OCI-M2 (cell line): ENCODE results near the gene UBE2Z.
"Not testable (repeated sequence)": the region's sequence is repeated elsewhere in the genome, so short reads cannot be mapped to it uniquely, and the experiment has no call there.

Experiments
- DNase-seq: peaks from one replicate; lab custom pipeline; 2025; ENCODE audit not compliant: unreplicated experiment; lab: John Stamatoyannopoulos, UW

UBE2Z gene

GRCh38 chr17:48908047-48908843 is at the start of gene UBE2Z:
Gene UBE2Z (plus strand): TSS chr17:48908407. CDS start chr17:48908504, 97 bp downstream.
- DNase-seq, result peak; percentile 83

GRCh38 chr17:48860034-48860433 is 48.2 kb upstream of the UBE2Z start:
- no peak for DNase-seq

DNA sequence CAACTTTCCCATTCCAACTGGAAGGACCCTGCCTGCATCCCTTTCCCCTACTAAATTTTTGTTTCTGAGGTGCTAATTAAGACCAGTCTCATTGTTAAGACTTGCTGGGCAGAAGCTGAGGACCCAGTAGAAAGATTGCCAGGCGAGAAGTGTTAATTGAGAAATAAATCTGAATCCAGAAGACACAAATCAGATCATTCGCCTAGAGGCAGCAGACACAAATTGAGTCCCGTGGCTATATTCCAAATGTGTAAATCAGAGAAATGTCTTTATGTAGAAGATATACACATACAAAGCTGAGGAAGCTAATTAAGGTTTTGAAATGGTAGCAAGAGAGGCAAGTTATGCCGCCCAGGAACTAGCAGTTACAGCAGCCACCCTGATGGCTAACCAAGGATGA is 47.8 kb upstream of the UBE2Z start:
- no peak for DNase-seq

DNA sequence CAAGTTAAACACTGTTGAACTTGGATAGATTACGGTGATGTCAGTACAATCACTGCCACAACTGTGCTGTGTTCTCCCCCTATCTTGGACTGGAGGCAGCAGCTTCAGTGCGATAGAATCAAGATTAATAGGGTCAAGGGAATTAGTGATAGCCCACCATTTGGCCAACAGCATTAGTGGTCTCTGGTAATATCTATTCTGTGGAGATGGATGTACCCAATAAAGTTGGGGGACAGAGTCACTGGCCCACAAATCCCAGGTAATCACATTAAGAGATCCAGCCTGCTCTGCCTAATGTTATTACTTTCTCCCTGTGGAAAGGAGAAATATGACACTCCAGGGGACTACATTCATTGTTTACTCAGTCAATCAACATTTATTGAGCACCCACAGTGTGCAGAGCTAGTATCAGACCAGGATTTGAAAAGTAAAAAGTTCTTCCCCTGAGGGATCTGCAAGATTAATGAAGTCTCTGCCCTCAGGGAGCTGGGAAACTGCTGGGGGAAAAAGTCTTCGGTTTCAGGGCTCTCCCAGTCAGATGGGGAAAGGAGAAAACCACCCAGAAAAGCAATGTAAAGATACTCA is 39.2 kb upstream of the UBE2Z start:
- DNase-seq, result no peak

GRCh38 chr17:48869821-48870318 is 38.3 kb upstream of the UBE2Z start:
- no peak for DNase-seq

- no peak for DNase-seq
Measured at GRCh38 chr17:48871035-48871550, 37.1 kb upstream of the UBE2Z start.

DNA sequence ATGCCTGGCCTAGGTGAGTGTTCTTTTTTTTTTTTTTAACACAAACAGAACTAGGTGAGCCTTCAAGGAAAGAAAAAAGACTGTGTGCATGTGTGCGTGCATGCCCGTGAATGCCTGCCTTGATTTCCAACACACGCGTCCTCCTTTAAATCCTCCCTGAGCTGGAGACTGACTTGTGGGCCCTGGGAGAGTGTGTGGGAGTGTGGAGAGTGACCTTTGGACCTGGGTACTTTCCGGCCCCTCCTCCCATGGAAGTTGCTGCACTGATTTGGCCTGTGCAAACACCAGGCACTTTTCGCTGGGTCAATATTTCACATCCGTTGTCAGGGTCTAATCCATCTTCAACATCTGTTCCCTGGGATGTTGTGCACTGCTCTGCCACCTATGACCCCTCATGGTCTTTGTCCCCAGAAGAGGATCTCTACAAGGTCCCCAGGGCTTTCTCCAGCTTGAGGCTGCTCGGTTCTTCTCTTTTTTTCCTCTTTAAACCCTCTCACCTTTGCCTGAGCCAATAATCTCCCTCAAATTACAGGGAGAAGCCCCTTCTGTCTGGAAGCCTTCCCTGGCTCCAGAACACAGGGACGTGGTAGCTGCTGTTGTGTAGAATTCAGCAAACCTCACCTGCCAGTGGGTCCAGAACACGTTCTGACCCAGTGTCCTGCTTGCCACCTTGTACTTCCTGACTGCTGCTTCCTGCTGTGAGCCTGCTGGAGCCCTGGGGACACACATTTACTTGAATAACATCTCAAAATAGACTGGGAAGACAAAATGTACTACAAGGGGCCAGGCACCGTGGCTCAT is 36.5 kb upstream of the UBE2Z start:
- DNase-seq, result no peak

DNA sequence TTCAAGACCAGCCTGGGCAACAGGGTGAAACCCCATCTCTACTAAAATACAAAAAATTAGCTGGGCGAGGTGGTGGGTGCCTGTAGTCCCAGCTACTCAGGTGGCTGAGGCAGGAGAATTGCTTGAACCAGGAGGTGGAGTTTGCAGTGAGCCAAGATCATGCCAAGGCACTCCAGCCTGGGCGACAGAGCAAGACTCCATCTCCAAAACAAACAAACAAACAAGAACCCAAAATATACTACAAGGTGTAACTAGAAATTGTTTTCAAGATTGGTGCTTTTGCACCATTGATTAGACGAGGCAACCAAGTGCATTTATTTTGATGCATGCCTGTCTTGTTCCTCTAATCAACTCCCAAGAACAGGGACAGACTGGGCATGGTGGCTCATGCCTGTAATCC is 35.8 kb upstream of the UBE2Z start:
- not testable (repeated sequence) for DNase-seq

- DNase-seq, result no peak
Measured at GRCh38 chr17:48873209-48873608, 35.0 kb upstream of the UBE2Z start.

DNA sequence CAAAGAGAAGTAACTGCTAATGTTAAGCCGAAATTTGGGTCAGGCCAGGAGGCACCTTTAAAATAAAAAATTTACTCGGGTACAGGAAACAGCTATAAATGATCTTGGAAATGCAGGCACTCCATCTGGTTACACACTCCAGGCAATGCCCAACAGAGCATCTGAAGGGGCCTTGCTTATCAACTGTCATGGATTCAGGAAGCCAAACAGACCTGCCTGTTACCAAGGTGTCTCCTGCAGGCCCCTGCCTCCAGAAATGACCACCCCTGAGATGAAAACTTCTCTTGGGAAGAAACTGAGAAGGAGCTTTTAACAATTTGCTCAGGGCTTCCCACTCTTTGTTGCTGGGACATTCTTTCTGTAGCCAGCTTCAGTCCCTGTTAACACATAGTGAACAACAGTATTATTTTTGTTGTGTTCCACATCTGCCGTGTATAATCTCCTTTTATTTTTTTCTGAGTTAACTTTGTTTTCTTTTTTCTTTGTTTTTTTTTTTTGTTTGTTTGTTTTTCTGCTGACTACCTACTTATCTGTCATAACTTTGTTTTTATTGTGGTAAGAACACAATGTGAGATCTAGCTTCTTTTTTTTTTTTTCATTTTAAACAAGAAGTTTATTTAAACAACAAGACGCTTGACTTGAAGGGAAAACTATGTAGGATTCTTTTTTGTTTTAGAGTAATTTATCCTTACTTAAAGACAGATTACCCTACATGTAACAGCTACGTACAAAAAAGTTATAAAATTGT is 34.3 kb upstream of the UBE2Z start:
- DNase-seq, result no peak

DNA sequence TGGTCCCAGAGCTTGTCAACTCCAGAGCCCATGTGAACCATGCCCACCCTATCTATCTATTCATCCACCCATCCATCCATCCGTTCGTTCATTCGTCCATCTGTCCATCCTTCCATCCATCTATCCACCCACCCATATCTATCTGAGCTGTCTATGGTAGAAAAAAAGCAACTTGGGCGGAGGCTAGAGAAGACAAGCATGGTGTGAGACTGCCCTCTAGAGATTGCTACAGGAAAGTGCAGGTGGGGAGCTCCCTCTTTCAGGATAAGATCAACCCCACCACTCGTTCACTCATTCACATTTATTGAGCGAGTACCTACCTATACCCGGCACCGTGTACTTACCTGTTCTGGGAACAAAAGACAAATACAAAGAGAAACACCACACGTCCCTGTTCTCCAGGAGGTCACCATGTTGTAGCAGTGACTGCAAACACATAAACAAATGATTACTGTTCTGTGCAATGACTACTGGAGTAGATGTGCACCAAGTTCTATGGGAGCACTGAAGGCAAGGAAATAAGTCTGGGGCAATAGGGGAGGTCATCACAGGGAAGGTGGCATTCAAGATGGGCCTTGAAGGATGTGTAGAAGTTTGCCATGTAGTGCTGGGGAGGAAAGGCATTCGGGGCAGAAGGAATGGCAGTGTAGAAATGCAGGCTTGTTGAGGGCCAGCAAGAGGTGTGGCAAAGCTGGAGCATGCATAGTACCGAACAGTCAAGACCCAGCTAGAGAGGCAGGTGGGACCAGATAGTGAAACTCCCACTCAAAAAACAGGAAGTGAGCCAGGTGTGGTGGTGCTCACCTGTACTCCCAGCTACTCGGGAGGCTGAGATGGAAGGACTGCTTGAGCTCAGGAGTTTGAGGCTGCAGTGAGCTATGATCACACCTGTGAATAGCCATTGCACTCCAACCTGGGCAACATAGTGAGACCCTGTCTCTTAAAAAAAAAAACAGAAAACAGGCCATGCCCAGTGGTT is 29.0 kb upstream of the UBE2Z start:
- peak; percentile 33 for DNase-seq

DNA sequence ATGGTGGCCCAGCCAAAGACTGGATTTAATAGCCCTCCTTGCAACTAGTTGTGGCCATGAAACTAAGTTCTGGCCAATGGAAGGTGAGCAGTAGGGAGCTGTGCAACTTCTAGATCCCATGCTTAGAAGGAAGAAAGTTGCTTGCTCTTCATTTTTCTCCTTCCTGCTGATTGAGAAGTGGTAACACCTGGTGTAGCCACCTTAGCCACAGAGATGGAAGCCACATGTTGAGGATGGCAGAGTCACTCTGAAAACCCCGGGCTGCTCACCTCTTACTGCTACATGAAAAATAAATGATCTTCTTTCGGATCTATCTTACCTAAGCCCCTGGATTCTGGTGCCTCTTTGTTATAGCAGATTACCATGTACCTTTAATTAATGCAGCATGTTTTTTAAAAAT is 25.9 kb upstream of the UBE2Z start:
- DNase-seq, result no peak

- DNase-seq, result no peak
Measured at GRCh38 chr17:48883171-48883570, 25.0 kb upstream of the UBE2Z start.

GRCh38 chr17:48890086-48890485 is 18.1 kb upstream of the UBE2Z start:
- DNase-seq, result no peak

DNA sequence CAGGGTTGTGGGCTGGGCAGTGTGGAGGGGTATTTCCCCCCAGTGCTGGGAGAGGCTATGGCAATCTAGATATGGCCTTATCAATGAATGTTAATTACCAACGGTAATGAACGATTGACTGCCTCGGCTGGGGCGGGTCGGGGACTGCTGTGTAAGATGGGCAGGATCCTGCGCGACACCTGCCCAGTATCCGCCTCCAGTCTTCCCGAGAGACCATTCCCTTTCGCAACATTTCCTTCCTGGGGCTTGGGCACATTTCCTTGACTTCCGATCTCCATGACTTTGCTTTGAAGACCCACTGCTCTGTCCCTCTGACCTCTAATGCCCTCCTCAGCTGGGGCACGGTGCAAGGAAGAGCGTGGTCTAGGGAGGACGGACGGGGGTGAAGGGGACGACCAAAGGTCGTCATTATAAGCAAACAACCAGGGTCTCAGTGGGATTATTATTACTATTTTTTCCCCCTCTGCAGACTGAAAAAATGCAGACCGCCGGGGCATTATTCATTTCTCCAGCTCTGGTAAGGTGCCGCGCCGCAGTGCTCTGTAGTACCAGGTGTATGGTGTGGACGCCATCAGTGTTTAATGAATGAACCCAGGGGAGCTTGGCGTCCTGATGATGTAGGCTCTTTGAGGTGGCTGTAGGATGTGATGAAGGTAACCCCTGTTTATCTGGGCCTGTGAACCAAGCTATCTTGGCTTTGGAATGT is 15.1 kb upstream of the UBE2Z start:
- DNase-seq, result no peak

DNA sequence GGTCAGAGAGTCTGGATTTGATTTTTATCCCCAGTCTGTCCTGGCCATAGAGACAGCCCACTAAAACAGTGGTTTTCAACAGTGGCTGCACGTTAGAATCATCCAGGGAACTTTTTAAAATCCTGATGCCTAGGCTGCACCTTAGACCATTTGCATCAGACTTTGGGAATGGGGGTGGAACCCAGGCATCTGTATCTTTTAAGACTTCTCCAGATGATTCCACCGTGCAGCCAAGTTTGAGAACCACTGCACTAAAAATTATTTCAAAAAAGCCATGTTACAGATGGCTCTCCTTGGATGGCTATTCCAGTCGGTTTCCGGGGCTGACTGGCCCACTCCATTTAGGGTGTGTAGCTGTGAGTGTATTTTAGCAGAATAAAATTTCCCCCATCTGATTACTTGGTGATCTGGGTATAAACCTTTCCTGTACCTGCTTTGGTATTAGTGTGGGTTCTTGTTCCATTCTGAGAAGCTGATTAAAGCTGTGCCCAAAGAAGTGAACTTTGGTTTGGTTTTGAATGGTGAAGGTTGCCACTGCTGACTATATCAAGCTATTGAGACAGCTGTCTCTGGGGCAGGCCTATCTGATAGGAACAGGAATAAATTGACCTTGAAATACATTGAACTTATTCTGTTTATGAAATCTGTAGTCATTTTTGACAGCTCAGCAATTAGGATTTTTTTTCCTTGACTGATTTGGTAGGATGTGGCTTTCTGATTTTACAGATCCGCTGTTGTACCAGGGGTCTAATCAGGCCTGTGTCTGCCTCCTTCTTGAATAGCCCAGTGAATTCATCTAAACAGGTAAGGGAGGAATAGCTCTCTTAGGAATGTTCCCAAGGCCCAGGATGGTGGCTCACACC is 14.3 kb upstream of the UBE2Z start:
- DNase-seq, result no peak

DNA sequence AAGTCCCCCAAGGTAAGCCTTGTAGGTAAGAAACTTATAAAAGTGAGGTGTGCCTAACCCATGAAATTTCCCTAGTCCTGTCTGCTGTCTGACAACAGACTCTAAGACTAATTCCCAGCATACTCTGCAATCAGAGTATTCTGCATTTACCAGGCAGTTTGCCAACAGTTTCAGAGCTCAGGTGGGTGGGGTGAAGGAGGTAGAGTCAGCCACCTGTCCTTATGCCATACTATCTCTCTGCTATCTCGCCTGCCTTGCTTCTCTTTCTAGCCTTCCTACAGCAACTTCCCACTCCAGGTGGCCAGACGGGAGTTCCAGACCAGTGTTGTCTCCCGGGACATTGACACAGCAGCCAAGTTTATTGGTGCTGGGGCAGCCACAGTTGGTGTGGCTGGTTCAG is 13.3 kb upstream of the UBE2Z start:
- no peak for DNase-seq

DNA sequence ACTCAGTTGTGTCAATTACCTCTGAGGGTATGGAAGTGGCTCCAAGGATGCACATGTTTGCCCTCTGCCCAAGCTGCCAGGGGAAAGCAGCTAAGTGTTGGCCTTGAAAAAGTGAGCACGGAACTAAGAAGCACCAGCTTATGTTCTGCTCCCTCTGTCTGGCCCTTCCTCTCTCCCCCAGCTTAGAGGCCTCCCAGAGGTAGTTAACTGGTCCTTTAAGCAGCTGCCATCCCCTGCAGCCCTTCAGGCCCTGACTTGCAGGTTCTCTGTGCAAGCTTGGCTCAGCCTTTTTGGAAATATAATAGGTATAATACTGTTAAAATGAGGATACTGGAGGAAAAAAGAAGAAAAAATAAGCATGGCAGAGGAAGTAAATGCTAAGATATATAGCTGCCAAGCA is 7.0 kb upstream of the UBE2Z start:
- no peak for DNase-seq
